ENCODE results near the gene TMEM52B.

GRCh38 chr12:10238526-10238925, 59.7 kb downstream of the TMEM52B start:
- no peak for TF ChIP-seq FOSL2 (CRISPR knock-in tag; IDR thresholded peaks at IDR 0.05)
- no peak for TF ChIP-seq ZNF274 (CRISPR knock-in tag; IDR thresholded peaks at IDR 0.05)
- TF ChIP-seq TBP (CRISPR knock-in tag; IDR thresholded peaks at IDR 0.05), result no peak
- TF ChIP-seq ZNF24 (IDR thresholded peaks at IDR 0.05), result no peak
- no peak for TF ChIP-seq ZNF121 (CRISPR knock-in tag; IDR thresholded peaks at IDR 0.05)
- no peak for TF ChIP-seq PAF1 (CRISPR knock-in tag; IDR thresholded peaks at IDR 0.05)
- no peak for TF ChIP-seq POLR2A (IDR thresholded peaks at IDR 0.05; ENCODE audit: insufficient read depth in 1 of 2, low read depth in 2 of 2, low read length in 2 of 2)
- no peak for TF ChIP-seq NCOA5 (CRISPR knock-in tag; IDR thresholded peaks at IDR 0.05)

All from HepG2 (cell line).